Karpas-422 (cell line): Measurements from ENCODE around the gene PTPRM. TPM values are rescaled to one million over a fixed set of nuclear protein-coding genes. Genes with fewer than 3 reads are reported as not detected.

Source experiments
- DNase-seq: peaks from one replicate; pipeline ENCODE4 v3.0.0-alpha.2; 2015
- H2AFZ ChIP-seq: fragments of 200-600 bp; sonication (generic); 2 replicates; pipeline ENCODE4 v1.6.1; 2014; ENCODE audit warnings: antibody characterized with exemption, low read length, mixed read lengths
- H3K27ac ChIP-seq: fragments of 200-600 bp; sonication (generic); 2 replicates; pipeline ENCODE4 v1.5.1; 2014; ENCODE audit warnings: mild to moderate bottlenecking, low read length, moderate library complexity
- H3K27me3 ChIP-seq: fragments of 200-600 bp; sonication (generic); 2 replicates; pipeline ENCODE4 v1.6.1; 2014; ENCODE audit warnings: low read length, mixed read lengths
- H3K36me3 ChIP-seq: fragments of 200-600 bp; sonication (generic); 2 replicates; pipeline ENCODE4 v1.6.1; 2014; ENCODE audit warnings: low read length, mixed read lengths; ENCODE audit not compliant: insufficient read depth
- H3K4me1 ChIP-seq: fragments of 200-600 bp; sonication (generic); 2 replicates; pipeline ENCODE4 v1.6.1; 2014; ENCODE audit warnings: mild to moderate bottlenecking, low read length, mixed read lengths
- H3K4me2 ChIP-seq: fragments of 200-600 bp; sonication (generic); 2 replicates; pipeline ENCODE4 v1.6.1; 2014; ENCODE audit warnings: low read length, low read depth, mild to moderate bottlenecking; ENCODE audit not compliant: poor library complexity, severe bottlenecking
- H3K4me3 ChIP-seq: fragments of 200-600 bp; sonication (generic); 2 replicates; pipeline ENCODE4 v1.5.1; 2014; ENCODE audit warnings: mild to moderate bottlenecking, antibody characterized with exemption, low read length, mixed read lengths
- H3K79me2 ChIP-seq: fragments of 200-600 bp; sonication (generic); 2 replicates; pipeline ENCODE4 v1.6.1; 2014; ENCODE audit warnings: mild to moderate bottlenecking, low read length, mixed read lengths
- H3K9ac ChIP-seq: fragments of 200-600 bp; sonication (generic); 2 replicates; pipeline ENCODE4 v1.6.0; 2014; ENCODE audit warnings: low read length
- H3K9me2 ChIP-seq: fragments of 200-600 bp; sonication (generic), shearing (Covaris generic); replicated peaks from 2 replicates; pipeline ENCODE4 v1.6.0; 2014; ENCODE audit warnings: mild to moderate bottlenecking, low read length, moderate library complexity; ENCODE audit not compliant: insufficient read depth
- H3K9me3 ChIP-seq: fragments of 300-700, 200-600 bp; sonication (generic); 2 replicates; pipeline ENCODE4 v1.6.1; 2014; ENCODE audit warnings: low read length, mixed read lengths
- H4K20me1 ChIP-seq: fragments of 200-600 bp; sonication (generic); 2 replicates; pipeline ENCODE4 v1.6.1; 2014; ENCODE audit warnings: mild to moderate bottlenecking, antibody characterized with exemption, low read length, low read depth; ENCODE audit not compliant: insufficient read depth
- total RNA-seq: library from RNA; depleted of rRNA; stranded (reverse); fragments of >200 nt; shearing (Covaris generic); gene quantifications from 2 replicates; pipeline ENCODE4 v1.2.3, GENCODE V29; 2014; ENCODE audit warnings: low replicate concordance

PTPRM gene
- total RNA-seq, 1 experiment from 2014 or later, result not detected

- Histone ChIP-seq H4K20me1 (no peaks in the 10 kb centered on the region), H2AFZ (no peak overlapping the region), H3K4me3 (no peak overlapping the region), H3K9ac (no peak overlapping the region), H3K9me2 (no peaks in the 10 kb centered on the region), H3K4me1 (no peaks in the 10 kb centered on the region), H3K4me2 (no peak overlapping the region), H3K36me3 (no peaks in the 10 kb centered on the region), H3K9me3 (peaks cover 5% of the 10 kb centered on the region; the same call in 1 of the 2 replicates), H3K79me2 (no peaks in the 10 kb centered on the region), H3K27ac (no peak overlapping the region), H3K27me3 (no peaks in the 10 kb centered on the region)
- DNase-seq, result no peak
Measured at GRCh38 chr18:7607540-7608173, 40.5 kb downstream of the PTPRM start.

GRCh38 chr18:7608174-7608550 lies 41.0 kb downstream of the PTPRM start:
- Histone ChIP-seq H3K4me3 (no peak overlapping the region), H3K79me2 (no peaks in the 10 kb centered on the region), H3K36me3 (no peaks in the 10 kb centered on the region), H3K4me2 (no peak overlapping the region), H4K20me1 (no peaks in the 10 kb centered on the region), H3K9ac (no peak overlapping the region), H3K27me3 (no peaks in the 10 kb centered on the region), H3K9me3 (peaks cover 6% of the 10 kb centered on the region; the same call in 1 of the 2 replicates), H3K27ac (no peak overlapping the region), H3K4me1 (no peaks in the 10 kb centered on the region), H2AFZ (no peak overlapping the region), H3K9me2 (no peaks in the 10 kb centered on the region)
- DNase-seq, result no peak

- H3K4me3 ChIP-seq, result no peak overlapping the region
- H3K9me3 ChIP-seq, result peaks cover 6% of the 10 kb centered on the region; the same call in 1 of the 2 replicates
- no peaks in the 10 kb centered on the region for H4K20me1 ChIP-seq
- no peak overlapping the region for H3K4me2 ChIP-seq
- H3K79me2 ChIP-seq, result no peaks in the 10 kb centered on the region
- H2AFZ ChIP-seq, result no peak overlapping the region
- H3K4me1 ChIP-seq, result no peaks in the 10 kb centered on the region
- no peaks in the 10 kb centered on the region for H3K36me3 ChIP-seq
- H3K27me3 ChIP-seq, result no peaks in the 10 kb centered on the region
- no peak overlapping the region for H3K27ac ChIP-seq
- no peaks in the 10 kb centered on the region for H3K9me2 ChIP-seq
- DNase-seq, result no peak
- no peak overlapping the region for H3K9ac ChIP-seq
Measured at GRCh38 chr18:7608781-7609201, 41.7 kb downstream of the PTPRM start.

- Histone ChIP-seq H3K9me3 (peaks cover 6% of the 10 kb centered on the region; the same call in 1 of the 2 replicates), H3K4me1 (no peaks in the 10 kb centered on the region), H4K20me1 (no peaks in the 10 kb centered on the region), H3K79me2 (no peaks in the 10 kb centered on the region), H3K4me3 (no peak overlapping the region), H3K27ac (no peak overlapping the region), H3K4me2 (no peak overlapping the region), H3K27me3 (no peaks in the 10 kb centered on the region), H3K36me3 (no peaks in the 10 kb centered on the region), H3K9me2 (no peaks in the 10 kb centered on the region), H2AFZ (no peak overlapping the region), H3K9ac (no peak overlapping the region)
- no peak for DNase-seq
Measured at GRCh38 chr18:7609617-7610016, 42.5 kb downstream of the PTPRM start.

GRCh38 chr18:7614042-7614441 lies 46.9 kb downstream of the PTPRM start:
- no peak overlapping the region for H3K4me2 ChIP-seq
- no peaks in the 10 kb centered on the region for H3K79me2 ChIP-seq
- no peaks in the 10 kb centered on the region for H3K36me3 ChIP-seq
- no peaks in the 10 kb centered on the region for H4K20me1 ChIP-seq
- H3K4me1 ChIP-seq, result no peaks in the 10 kb centered on the region
- H3K9ac ChIP-seq, result no peak overlapping the region
- no peaks in the 10 kb centered on the region for H3K27me3 ChIP-seq
- H3K9me3 ChIP-seq, result peaks cover 6% of the 10 kb centered on the region; the same call in 1 of the 2 replicates
- no peak overlapping the region for H2AFZ ChIP-seq
- no peak for DNase-seq
- no peaks in the 10 kb centered on the region for H3K9me2 ChIP-seq
- H3K4me3 ChIP-seq, result no peak overlapping the region
- no peak overlapping the region for H3K27ac ChIP-seq

- H3K4me3 ChIP-seq, result no peak overlapping the region
- DNase-seq, result no peak
- no peaks in the 10 kb centered on the region for H3K36me3 ChIP-seq
- no peak overlapping the region for H2AFZ ChIP-seq
- no peak overlapping the region for H3K9ac ChIP-seq
- no peak overlapping the region for H3K27ac ChIP-seq
- no peaks in the 10 kb centered on the region for H4K20me1 ChIP-seq
- peaks cover 6% of the 10 kb centered on the region; the same call in 1 of the 2 replicates for H3K9me3 ChIP-seq
- no peaks in the 10 kb centered on the region for H3K9me2 ChIP-seq
- H3K4me1 ChIP-seq, result no peaks in the 10 kb centered on the region
- H3K79me2 ChIP-seq, result no peaks in the 10 kb centered on the region
- H3K27me3 ChIP-seq, result no peaks in the 10 kb centered on the region
- H3K4me2 ChIP-seq, result no peak overlapping the region
Measured at GRCh38 chr18:7615840-7616239, 48.7 kb downstream of the PTPRM start.

- no peak overlapping the region for H2AFZ ChIP-seq
- H3K36me3 ChIP-seq, result no peaks in the 10 kb centered on the region
- H4K20me1 ChIP-seq, result no peaks in the 10 kb centered on the region
- no peaks in the 10 kb centered on the region for H3K4me1 ChIP-seq
- no peak overlapping the region for H3K27ac ChIP-seq
- no peaks in the 10 kb centered on the region for H3K9me2 ChIP-seq
- H3K9ac ChIP-seq, result no peak overlapping the region
- DNase-seq, result no peak
- H3K9me3 ChIP-seq, result peaks cover 6% of the 10 kb centered on the region; the same call in 1 of the 2 replicates
- H3K79me2 ChIP-seq, result no peaks in the 10 kb centered on the region
- no peak overlapping the region for H3K4me2 ChIP-seq
- no peak overlapping the region for H3K4me3 ChIP-seq
- no peaks in the 10 kb centered on the region for H3K27me3 ChIP-seq
Measured at GRCh38 chr18:7616661-7617060, 49.5 kb downstream of the PTPRM start.

GRCh38 chr18:7617738-7618422 lies 50.8 kb downstream of the PTPRM start:
- Histone ChIP-seq H4K20me1 (no peaks in the 10 kb centered on the region), H3K4me1 (no peaks in the 10 kb centered on the region), H3K27ac (no peak overlapping the region), H3K27me3 (no peaks in the 10 kb centered on the region), H3K9me2 (no peaks in the 10 kb centered on the region), H3K9me3 (no peaks in the 10 kb centered on the region), H3K36me3 (no peaks in the 10 kb centered on the region), H3K9ac (no peak overlapping the region), H2AFZ (no peak overlapping the region), H3K4me2 (no peak overlapping the region), H3K4me3 (no peak overlapping the region), H3K79me2 (no peaks in the 10 kb centered on the region)
- no peak for DNase-seq
